G401 (cell line): Measurements from ENCODE around the gene NTN1. TPM values are rescaled to one million over a fixed set of nuclear protein-coding genes. Genes with fewer than 3 reads are reported as not detected.
"Not testable (repeated sequence)": the region's sequence is repeated elsewhere in the genome, so short reads cannot be mapped to it uniquely, and the experiment has no call there.

Experiments used
- DNase-seq: peaks from one replicate; pipeline ENCODE4 v3.0.0-alpha.2; 2015; ENCODE audit warnings: low spot score
- in situ Hi-C: cut with HindIII; loops from 2 replicates; pipeline ENCODE4 v1.10.0; 2016; ENCODE audit warnings: low sequenced_read_pairs, mixed read lengths
- total RNA-seq: library from RNA; depleted of rRNA; stranded (reverse); fragments of >200 nt; shearing (Covaris generic); gene quantifications from 2 replicates; pipeline ENCODE4 v1.2.3, GENCODE V29; 2014

Gene NTN1
- total RNA-seq, 1 experiment from 2014 or later: not detected

- in situ Hi-C loops: no loop called here
- no peak for DNase-seq
Observed at GRCh38 chr17:9140550-9141424, 119.5 kb downstream of the NTN1 start.

DNA sequence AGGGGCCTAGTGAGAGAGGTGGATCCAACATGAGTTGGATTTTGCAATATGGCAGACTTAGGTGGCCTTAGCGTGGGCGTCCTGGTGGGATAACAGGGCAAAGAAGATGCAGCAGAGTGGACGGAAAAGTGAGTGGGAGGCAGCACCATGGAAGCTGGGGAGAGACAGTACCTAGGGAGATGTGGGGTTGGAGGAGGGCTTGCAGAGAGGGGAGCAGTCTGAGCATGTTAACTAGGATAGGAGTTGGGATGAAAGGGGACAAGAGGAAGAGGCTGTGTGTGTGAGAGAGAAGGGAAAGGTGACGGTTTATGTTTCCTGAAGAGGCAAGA lies 120.1 kb downstream of the NTN1 start:
- in situ Hi-C loops: no loop called here
- DNase-seq: no peak

- in situ Hi-C loops: no loop called here
- no peak for DNase-seq
Observed at GRCh38 chr17:9142772-9143494, 121.6 kb downstream of the NTN1 start.

- in situ Hi-C loops: no loop called here
- DNase-seq: no peak
Observed at GRCh38 chr17:9144502-9145249, 123.4 kb downstream of the NTN1 start.

DNA sequence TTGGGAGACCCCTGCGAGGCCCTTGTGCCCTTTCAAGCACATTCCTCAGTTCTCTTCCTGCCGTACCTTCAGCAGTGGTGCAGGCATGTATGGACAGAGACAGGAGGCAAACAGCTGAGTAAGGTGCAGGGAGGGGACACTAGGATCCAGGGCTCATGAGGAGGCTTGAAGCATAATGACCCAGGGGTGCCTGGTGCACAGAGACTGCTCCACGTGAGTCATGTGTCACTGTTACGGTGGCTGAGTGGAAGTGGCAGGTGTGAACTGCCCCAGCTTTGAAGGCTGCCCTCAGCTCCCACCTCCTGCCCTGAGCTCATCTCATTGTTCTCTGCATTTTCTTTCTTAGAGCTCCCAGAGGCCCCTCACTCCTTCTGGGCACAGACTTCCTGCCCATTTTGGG lies 124.8 kb downstream of the NTN1 start:
- in situ Hi-C loops: no loop called here
- no peak for DNase-seq

GRCh38 chr17:9148905-9149525 lies 127.7 kb downstream of the NTN1 start:
- no peak for DNase-seq
- in situ Hi-C loops: no loop called here

DNA sequence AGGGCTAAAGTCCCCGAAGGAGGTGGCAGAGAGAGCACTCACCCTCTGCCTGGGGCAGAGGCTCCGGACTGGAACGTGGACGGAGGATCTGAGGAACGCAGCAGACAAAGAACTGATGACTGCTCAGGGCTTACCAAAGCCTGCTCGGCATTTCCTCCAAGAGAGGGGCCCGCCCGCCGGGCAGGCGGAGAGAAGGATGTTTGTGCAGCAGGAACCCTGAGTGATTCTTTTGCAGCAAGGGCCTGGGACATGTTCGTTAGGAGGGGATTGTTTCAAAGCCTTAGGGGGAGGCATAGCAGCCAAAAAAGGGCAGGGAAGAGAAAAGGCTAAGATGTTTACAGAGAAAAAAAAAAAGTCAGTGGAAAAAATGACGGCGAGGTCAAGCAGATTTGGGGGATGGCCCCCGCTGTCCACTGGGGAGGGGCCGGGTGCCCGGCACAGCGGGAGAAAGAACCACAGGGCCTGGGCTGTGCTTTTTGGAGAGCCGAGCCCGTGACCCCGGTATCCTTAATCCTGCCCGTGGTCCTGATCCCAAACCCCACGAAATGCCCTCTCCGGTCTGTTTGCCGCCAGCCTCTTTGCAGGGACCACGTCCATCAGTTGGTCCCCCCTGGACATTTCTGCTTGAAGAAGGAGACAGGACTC lies 129.3 kb downstream of the NTN1 start:
- DNase-seq: no peak
- in situ Hi-C loops: no loop called here

- in situ Hi-C loops: no loop called here
- DNase-seq: no peak
Observed at GRCh38 chr17:9151091-9151490, 129.8 kb downstream of the NTN1 start.

GRCh38 chr17:9151740-9152139 lies 130.4 kb downstream of the NTN1 start:
- DNase-seq, in situ Hi-C loops: not testable (repeated sequence)

DNA sequence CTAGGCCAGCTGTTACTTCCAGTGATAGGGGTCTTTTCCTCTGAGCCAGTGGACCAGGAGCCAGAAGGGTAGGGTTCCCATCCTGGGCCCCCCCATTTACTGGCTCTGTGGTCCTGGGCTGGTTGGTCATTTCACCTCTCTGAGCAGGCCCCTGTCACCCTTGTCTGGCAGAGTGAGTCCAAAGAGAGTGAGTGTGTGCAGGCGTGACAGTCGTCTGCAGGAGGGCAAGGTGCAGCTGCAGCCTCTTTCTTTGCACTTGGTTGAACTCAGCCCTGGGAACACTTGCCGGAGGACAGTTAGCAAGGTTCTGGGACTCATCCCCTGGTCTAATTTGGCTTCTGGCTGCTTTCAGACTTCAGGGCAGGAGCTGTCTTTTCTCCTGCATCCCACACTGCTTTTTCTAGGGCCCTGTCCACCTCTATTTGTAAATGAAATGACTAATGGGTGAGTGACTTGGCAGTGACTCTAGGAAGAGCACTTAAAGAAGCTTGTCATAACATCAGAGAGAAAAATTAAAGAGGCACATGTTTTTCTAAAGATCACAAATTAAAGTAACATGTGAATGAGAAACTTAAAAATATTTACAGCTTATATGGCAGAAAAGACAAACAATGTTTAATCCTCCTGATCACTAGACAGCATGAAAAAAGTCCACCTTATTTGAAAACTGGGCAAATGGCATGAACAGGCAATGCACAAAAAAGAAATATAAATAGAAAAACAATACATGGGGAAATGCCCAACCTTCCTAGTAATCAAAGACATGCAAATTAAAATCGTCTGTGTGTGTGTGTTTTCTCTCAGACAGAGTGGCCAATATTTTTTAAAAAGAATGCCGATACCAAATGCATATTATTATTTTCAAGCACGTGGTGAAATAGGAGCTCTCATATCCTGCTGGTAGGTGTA lies 137.5 kb downstream of the NTN1 start:
- no peak for DNase-seq
- in situ Hi-C loops: no loop called here

GRCh38 chr17:9162275-9162985 lies 141.1 kb downstream of the NTN1 start:
- in situ Hi-C loops: no loop called here
- no peak for DNase-seq

DNA sequence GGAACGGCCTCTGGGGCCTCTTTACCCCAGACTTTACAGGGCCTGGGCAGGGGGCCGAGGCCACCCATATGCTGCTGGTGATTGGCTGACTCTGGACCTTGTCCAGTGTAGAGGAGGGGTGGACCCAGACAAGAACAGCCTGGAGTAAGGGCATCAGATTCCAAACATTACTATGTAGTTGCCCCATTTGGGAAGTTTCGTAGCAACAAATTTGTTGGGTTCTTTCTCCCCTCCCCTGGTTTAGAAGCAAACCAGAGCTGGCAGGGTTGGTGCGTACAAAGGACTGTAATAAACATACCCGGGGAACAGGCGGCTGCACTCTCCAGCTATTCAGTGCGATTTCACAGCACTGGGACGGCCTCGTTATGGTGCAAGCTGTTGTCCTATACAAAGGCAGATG lies 145.5 kb downstream of the NTN1 start:
- DNase-seq: no peak
- in situ Hi-C loops: no loop called here

DNA sequence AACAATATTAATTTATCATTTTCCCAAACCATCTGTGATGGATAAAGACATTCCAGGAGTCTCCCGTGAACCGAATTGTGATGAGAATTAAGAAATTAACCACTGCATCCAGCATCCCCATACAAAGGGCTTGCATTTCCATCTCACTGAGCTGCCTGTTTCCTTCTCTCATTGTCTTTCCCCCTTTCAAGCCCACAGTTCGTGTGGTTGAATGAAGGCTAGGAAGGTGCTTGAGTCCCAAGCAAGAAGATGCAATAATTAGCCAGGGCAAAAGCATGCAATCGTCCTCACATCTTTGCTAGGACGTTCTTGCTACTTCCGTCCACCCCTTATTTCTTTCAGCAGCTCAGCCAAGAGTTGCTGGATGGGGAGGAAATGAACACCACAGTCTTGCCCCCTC lies 146.1 kb downstream of the NTN1 start:
- in situ Hi-C loops: no loop called here
- no peak for DNase-seq

GRCh38 chr17:9169116-9169515 lies 147.8 kb downstream of the NTN1 start:
- in situ Hi-C loops: no loop called here
- DNase-seq: no peak

GRCh38 chr17:9170336-9170735 lies 149.0 kb downstream of the NTN1 start:
- no peak for DNase-seq
- in situ Hi-C loops: no loop called here

DNA sequence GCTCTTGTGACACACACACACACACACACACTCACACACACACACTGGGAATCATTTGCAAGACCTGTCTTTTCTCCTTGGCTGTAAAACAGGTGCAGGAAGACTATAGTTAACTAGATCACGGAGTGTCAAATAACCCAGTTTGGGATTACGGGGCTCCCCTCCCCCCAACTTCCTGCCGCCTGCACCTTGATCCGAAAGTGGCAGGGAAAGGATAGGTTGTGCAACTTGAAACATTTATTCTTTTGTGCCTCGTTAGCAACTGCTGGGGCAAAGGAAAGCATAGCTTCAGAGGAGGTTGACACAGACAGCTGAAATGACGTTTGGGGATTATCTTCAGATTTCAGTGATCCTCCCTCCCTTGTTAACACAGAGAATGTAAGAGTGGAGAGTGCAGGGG lies 149.5 kb downstream of the NTN1 start:
- in situ Hi-C loops: no loop called here
- DNase-seq: no peak

DNA sequence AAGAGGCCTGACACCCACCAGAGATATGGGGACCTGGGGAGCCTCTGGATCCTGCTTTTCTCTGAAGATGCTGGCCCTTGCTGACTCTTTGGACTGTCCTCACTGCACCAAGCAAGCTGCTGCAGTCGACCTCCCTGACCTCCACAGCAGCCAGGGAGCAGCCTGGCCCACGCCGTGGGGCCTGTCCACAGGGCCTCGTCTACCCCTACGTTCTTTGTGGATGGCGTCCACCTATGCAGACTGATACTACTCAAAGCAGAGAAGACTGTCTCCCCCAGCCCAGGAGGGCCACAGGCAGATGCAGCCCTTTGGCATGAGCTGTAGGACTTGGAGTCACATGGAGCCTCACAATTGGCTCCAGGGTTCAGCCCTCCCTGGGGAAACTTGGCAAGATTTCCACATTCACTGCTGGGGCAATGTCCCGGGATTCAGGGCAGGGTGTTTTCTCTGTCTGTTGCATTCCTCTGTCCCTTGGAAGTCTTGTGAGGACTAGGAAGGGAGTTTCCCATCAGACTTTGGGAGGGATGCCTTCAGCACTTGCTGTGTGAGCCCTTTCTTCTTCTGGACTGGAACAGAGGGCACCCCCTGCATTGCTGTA lies 152.2 kb downstream of the NTN1 start:
- in situ Hi-C loops: no loop called here
- no peak for DNase-seq
